T-helper 1 cell treated with Interleukin-12 subunit alpha and Interleukin-12 subunit beta and Interleukin-4 antibody, amounts not matched to agents 30 ng/mL and 1 ng/mL, for 36 hours (primary cell): Measurements from ENCODE around the gene TMEM256. TPM values are rescaled to one million over a fixed set of nuclear protein-coding genes. Genes with fewer than 3 reads are reported as not detected.

Source experiments
- intact Hi-C: fragments of 100-400 bp; cut with micrococcal nuclease; formaldehyde crosslinking; loops from one replicate; pipeline ENCODE4 v1.15.1; 2024
- total RNA-seq: library from RNA; stranded (reverse); gene quantifications from 2 replicates; pipeline ENCODE4 v1.2.3, GENCODE V29; 2022

The TMEM256 gene
- total RNA-seq, 1 donor from 2014 or later = 53.9 TPM

- intact Hi-C loops = no loop called here
Observed at GRCh38 chr17:7355053-7355452, 48.8 kb downstream of the TMEM256 start, which contains the start of gene TMEM95. TSS of gene TMEM95 (plus strand) at chr17:7355156. CDS start at chr17:7355205, 49 bp downstream.

- intact Hi-C loops = no loop called here
Observed at GRCh38 chr17:7354262-7354843, 49.5 kb downstream of the TMEM256 start.

Other genes with a start within 250 kb of the TMEM256 start
- gene ASGR1, start 224.7 kb downstream of the TMEM256 start, total RNA-seq = 1.5 and 2.5 TPM in 2 replicates
- 16.1 and 18.5 TPM in 2 replicates for gene DLG4, start 184.3 kb downstream of the TMEM256 start, total RNA-seq
- gene ACADVL, start 184.2 kb downstream of the TMEM256 start, total RNA-seq = 479 and 485 TPM in 2 replicates
- gene DVL2, start 169.6 kb downstream of the TMEM256 start, total RNA-seq = 46.8 and 46.9 TPM in 2 replicates
- gene PHF23, start 164.6 kb downstream of the TMEM256 start, total RNA-seq = 61.5 and 67.3 TPM in 2 replicates
- 287 and 288 TPM in 2 replicates for gene GABARAP, start 161.6 kb downstream of the TMEM256 start, total RNA-seq
- gene CTDNEP1, start 152.4 kb downstream of the TMEM256 start, total RNA-seq = 167 and 170 TPM in 2 replicates
- gene ELP5, start 151.9 kb downstream of the TMEM256 start, total RNA-seq = 45.0 and 50.6 TPM in 2 replicates
- gene CLDN7, start 141.6 kb downstream of the TMEM256 start, total RNA-seq = 0.12 and 0.49 TPM in 2 replicates
- gene SLC2A4, start 122.4 kb downstream of the TMEM256 start, total RNA-seq = 0.12 TPM in 1 of 2 replicates, not detected in the other
- gene YBX2, start 109.5 kb downstream of the TMEM256 start, total RNA-seq = 0.39 and 0.63 TPM in 2 replicates
- 697 and 698 TPM in 2 replicates for gene EIF5A, start 96.5 kb downstream of the TMEM256 start, total RNA-seq
- gene GPS2, start 88.7 kb downstream of the TMEM256 start, total RNA-seq = 88.7 and 90.6 TPM in 2 replicates
- gene NEURL4, start 74.8 kb downstream of the TMEM256 start, total RNA-seq = 37.2 and 37.7 TPM in 2 replicates
- 693 and 701 TPM in 2 replicates for gene ACAP1, start 67.6 kb downstream of the TMEM256 start, total RNA-seq
- gene KCTD11, start 51.9 kb downstream of the TMEM256 start, total RNA-seq = 10.2 and 10.3 TPM in 2 replicates
- gene TMEM95, start 48.9 kb downstream of the TMEM256 start, total RNA-seq = 0.17 TPM in 1 of 2 replicates, not detected in the other
- gene TNK1, start 23.0 kb downstream of the TMEM256 start, total RNA-seq = 1.1 and 1.4 TPM in 2 replicates
- 127 and 139 TPM in 2 replicates for gene PLSCR3, start 9.6 kb downstream of the TMEM256 start, total RNA-seq
- gene NLGN2, start 3.7 kb upstream of the TMEM256 start, total RNA-seq = 1.5 and 2.1 TPM in 2 replicates
- gene SPEM1, start 16.2 kb upstream of the TMEM256 start, total RNA-seq = 0.22 TPM in 1 of 2 replicates, not detected in the other
- not detected in 2 replicates for gene SPEM2, start 21.5 kb upstream of the TMEM256 start, total RNA-seq
- gene SPEM3, start 24.8 kb upstream of the TMEM256 start, total RNA-seq = not detected in 2 replicates
- gene TMEM102, start 31.3 kb upstream of the TMEM256 start, total RNA-seq = 16.0 and 16.3 TPM in 2 replicates
- 15.0 and 15.4 TPM in 2 replicates for gene FGF11, start 35.4 kb upstream of the TMEM256 start, total RNA-seq
- 12.5 and 15.4 TPM in 2 replicates for gene CHRNB1, start 41.0 kb upstream of the TMEM256 start, total RNA-seq
- 25.2 and 26.5 TPM in 2 replicates for gene ZBTB4, start 75.5 kb upstream of the TMEM256 start, total RNA-seq
- gene SLC35G6, start 77.3 kb upstream of the TMEM256 start, total RNA-seq = not detected in 2 replicates
- gene POLR2A, start 80.3 kb upstream of the TMEM256 start, total RNA-seq = 208 and 222 TPM in 2 replicates
- gene TNFSF12, start 145.0 kb upstream of the TMEM256 start, total RNA-seq = 79.9 and 96.4 TPM in 2 replicates
- 6.0 and 6.3 TPM in 2 replicates for gene TNFSF13, start 154.7 kb upstream of the TMEM256 start, total RNA-seq
- 55.0 and 58.3 TPM in 2 replicates for gene SENP3, start 157.8 kb upstream of the TMEM256 start, total RNA-seq
- gene CD68, start 175.5 kb upstream of the TMEM256 start, total RNA-seq = 8.0 TPM in 2 replicates
- 85.1 and 88.0 TPM in 2 replicates for gene MPDU1, start 179.8 kb upstream of the TMEM256 start, total RNA-seq
- 0.20 and 0.27 TPM in 2 replicates for gene SOX15, start 186.0 kb upstream of the TMEM256 start, total RNA-seq
- 32.6 and 40.1 TPM in 2 replicates for gene FXR2, start 210.8 kb upstream of the TMEM256 start, total RNA-seq
- gene SAT2, start 223.7 kb upstream of the TMEM256 start, total RNA-seq = 27.4 and 29.0 TPM in 2 replicates
- gene SHBG, start 226.0 kb upstream of the TMEM256 start, total RNA-seq = not detected in 2 replicates
- gene ATP1B2, start 246.8 kb upstream of the TMEM256 start, total RNA-seq = 0.22 and 0.37 TPM in 2 replicates